Medulla oblongata (tissue), 1 donor: ENCODE data around the gene PKD1L1.
"Not testable (repeated sequence)": the region's sequence is repeated elsewhere in the genome, so short reads cannot be mapped to it uniquely, and the experiment has no call there.

Experiments
- DNase-seq: peaks from one replicate; pipeline ENCODE4 v3.0.0-alpha.2; 2015; ENCODE audit errors: extremely low spot score

The PKD1L1 gene

DNA sequence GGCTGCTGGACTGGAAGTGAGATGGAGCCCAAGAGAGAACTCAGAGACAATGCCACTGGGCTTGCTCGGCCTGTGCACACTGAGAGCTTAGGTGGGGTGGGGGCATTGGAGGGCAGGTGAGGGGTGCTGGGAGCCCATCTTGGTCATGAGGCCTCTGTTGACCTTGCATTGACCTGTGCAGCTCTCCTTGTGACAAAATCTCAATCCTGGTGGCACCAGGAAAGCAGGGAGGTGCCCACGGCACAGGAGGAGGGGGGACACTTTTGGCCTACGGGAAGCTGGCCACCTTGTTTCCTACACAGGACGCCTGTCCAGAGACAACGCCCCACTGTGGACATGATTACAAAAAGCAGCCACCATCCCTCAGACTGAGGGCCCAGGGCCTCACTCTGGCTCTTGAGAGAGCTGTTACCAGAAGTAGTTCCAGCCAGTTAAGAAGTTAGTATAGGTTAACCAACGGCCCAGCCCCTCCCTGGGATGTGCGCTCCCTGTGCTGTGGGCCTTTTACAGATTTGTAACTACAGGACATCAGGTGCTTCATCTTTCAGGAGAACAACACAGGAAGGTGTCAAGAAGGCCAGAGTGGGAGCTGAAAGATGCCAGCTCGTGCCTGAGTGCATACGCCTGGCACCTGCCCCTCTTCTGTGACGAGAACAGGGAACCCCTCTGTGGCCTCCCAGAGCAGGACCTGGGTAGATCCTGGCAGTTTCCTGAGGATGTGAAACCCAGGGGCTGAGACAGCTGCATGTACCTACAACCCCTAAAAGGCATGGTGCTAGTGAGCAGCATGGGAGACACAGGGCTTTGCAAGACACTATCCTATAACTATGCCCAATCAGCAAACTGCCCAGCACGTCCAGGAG, 10.3 kb downstream of the PKD1L1 start:
- DNase-seq, result no peak

- no peak for DNase-seq
These were observed 11.1 kb downstream of the PKD1L1 start for GRCh38 chr7:47937065-47937687.

DNA sequence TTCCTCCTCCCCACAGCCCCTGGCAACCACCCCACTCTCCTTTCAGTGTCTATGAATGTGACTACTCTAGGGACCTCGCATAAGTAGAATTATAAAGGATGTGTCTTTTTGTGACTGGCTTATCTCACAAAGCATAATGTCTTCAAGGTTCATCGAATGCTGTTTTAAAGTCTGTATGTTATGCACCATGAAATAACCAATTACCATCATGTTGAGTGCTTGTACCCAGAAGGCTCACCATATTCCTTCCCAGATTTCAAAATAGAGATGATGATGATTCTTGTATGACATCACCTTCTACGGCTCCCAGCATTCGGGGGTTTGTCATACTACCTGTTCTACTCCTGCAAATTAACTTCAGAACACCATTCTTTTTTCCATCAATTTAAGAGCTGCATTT, 11.9 kb downstream of the PKD1L1 start:
- no peak for DNase-seq

DNA sequence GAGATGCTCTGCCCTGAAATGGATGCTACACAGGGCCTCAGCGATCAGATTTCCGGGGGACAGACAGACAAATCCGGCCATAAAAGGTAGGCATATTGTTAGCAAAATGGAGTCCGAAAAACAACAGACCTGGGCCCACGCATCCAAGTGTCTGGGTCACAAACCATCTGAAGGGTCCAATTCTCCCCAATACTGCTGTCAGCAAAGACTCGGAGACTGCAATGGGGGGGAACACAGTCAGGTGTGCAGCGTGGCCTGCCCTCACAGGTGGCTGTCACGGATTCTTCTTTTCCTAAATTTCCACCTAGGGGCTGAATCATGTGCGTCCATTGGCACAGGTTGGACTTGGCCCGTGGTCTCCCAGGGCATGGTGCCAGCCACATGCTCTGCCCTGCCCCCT, 12.9 kb downstream of the PKD1L1 start:
- DNase-seq, result no peak

DNA sequence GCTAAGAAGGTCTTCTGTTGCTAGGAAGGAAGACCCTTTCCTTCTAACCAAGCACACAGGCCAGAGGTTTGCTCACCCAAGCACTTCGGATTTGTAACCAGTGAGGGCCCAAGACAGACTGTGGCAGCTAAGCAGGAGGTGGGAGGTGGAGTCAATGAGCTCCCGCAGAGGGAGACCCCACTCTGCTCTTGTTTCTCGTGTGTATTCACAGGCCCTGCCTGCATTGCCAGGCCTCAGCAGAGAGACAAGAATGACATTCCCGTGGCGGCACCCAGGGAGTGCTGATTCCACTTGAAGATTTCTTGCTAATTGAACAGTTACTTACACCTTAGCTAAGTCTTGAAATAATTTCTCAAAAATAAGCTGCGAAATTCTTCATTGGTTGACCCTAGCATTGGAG, 13.4 kb downstream of the PKD1L1 start:
- DNase-seq, result no peak

GRCh38 chr7:47933215-47933614, 15.1 kb downstream of the PKD1L1 start:
- DNase-seq, result no peak

DNA sequence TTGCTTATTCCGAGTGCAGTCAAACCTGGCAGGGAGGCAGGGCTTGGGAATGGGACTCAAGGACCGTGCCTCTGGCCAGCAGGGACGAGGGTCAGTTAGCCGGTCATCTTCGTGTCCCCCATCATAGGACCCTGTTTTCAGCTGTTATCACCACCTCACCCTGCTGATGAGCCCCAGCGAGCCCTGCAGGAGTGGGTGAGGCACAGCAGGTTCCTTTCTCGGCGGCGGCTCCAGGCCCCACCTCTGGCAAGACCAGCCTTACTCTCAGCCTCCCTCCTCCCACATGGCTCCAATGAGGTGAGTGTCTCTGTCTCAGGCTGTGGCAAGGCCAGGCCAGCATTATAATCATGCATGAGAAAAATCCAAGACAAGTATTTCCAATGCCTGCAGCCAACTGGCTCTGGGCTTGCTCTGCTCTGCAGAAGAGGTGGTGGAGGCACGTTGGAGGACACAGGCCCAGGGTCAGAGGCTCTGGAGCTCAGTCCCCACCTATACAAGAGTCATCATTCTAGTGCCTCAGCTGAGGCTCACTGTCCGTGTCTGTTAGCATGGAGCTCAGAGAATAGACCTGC, 15.7 kb downstream of the PKD1L1 start:
- DNase-seq, result no peak

DNA sequence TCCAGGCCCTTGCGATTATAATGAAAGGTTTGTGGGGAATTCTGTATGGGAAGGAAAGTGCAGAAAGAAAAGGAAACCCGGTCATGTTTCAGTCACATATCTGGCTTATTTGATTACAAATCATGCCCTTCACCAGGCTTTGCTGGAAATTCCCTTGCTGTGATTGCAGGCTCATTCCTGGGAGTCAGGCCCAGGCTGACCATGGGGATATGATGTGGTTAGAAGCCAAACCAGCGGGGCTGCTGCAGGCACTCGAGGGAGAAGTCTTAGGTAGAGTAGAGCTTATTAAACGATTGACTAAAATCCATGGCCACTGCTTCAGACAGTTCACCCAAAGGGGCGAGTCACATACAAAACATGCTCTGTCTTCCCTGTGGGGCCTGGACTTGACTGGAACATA, 16.2 kb downstream of the PKD1L1 start:
- DNase-seq, result no peak

GRCh38 chr7:47931005-47932004, 17.0 kb downstream of the PKD1L1 start:
- no peak for DNase-seq

DNA sequence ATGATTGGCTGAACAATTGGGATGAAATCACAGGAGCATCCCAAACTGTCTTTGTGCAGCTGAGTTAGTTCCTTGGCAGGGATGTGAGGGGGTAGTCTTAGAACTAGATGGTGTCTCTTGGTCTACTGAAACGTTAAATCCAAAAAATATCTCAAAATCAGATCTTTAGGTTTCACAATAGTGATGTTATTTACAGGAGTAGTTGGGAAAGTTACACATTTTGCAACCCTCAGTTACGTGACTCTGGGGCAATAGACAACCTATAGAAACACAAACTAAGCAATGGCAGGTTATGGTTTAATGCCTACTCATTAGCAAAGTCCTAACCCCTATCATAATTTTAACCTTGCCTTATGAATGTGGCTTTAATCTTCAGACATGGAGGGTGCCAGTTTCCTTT, 24.0 kb downstream of the PKD1L1 start:
- DNase-seq, result no peak

DNA sequence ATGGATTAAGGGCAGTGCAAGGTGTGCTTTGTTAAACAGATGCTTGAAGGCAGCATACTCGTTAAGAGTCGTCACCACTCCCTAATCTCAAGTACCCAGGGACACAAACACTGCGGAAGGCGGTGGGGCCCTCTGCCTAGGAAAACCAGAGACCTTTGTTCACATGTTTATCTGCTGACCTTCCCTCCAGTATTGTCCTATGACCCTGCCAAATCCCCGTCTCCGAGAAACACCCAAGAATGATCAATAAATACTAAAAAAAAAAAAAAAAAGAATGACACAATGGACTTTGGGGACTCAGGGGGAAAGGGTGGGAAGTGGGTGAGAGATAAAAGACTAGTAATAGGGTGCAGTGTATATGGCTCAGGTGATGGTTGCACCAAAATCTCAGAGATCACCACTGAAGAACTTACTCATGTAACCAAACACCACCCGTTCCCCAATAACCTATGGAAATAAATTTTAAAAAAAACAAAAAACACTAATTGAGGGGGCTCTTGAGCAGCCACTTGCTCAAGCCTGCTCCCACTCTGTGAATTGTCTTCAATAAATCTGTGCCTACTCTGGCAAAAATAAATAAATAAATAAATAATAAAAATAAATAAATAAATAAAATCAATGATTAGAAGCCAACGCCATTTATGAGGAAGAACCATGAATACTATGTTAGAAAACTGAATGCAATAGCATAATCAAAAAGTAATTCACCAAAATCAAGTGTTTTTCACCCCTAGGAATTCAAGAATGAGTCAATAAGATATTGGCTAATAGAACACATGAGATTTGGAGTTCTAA, 25.0 kb downstream of the PKD1L1 start:
- DNase-seq, result not testable (repeated sequence)

- not testable (repeated sequence) for DNase-seq
These were observed 31.8 kb downstream of the PKD1L1 start for GRCh38 chr7:47916514-47916913.

DNA sequence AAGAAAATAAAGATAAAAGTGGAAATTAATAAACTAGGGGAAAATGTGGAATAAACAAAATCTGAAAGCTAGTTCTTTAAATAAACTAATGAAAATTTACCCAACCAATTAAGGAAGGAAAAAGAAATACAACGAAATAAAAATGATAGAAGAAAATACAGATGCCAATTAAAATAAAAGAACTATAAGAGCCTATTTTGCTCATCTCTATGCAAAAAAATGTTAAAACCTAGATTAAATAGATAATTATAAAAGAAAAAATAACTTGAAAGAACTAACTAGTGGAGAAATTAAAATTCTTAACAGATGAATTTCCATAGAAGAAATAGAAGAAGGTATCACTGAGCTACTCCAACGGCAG, 32.7 kb downstream of the PKD1L1 start:
- no peak for DNase-seq

DNA sequence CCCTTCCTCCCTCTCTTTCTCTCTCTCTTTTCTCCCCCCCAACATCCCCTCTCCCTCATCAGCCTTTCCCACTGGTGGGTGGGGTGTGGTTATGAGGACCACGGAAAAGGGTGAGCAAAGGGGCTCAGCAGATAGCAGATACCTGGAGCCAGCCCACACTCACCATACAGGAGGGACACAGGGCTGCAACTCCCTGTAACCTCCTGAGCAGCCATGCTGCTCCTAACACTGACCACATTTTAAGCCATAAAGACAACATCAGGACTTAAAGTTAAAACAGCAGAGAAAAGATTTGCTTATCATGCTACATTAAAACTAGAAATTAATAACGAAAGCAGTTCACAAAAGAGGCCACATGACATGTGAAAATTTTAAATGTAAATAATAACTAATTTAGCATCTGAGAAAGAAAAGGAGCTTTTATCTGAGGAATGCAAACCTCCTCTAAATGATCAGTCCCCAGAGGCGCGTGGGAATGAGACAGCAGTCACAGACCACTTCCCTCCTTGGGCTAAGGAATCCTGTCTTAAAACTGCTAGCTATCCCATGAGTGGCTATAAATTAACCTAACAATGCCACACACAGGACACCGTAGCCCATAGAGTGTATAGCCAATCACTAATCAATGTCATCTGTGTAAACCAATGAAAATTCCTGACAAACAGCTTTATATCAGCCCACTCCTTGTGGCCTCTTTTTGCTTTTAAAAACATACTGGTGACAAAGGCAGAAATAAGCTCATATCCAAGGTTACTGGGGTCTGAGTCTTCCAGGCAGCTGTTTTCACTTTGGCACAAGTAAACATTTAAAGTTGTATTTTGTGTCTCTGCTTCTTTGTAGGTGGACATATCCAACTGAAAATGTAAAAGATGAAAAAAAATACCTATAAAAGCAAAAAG, 33.3 kb downstream of the PKD1L1 start:
- no peak for DNase-seq

GRCh38 chr7:47912332-47912731, 35.9 kb downstream of the PKD1L1 start:
- DNase-seq, result no peak

- no peak for DNase-seq
These were observed 39.5 kb downstream of the PKD1L1 start for GRCh38 chr7:47908720-47909119.

- no peak for DNase-seq
These were observed 40.2 kb downstream of the PKD1L1 start for GRCh38 chr7:47907981-47908616.

DNA sequence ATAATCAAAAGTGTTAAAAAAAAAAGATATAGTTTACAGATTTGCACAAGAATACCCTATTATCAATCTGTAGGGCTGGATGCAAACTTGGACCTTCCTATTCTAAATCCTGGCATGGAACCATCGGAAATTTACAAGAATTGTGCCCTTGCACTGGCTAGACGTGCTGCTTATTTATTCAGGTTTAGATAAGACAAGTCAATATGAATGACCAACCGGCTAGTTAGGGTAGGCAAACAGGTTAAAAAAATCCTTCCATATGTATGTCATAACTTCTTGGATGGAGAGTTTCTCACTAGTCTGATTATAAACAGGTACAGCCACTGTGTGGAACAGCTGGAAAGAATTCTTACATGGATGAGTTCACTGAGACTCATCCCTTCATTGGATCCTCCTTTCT, 41.4 kb downstream of the PKD1L1 start:
- DNase-seq, result no peak

GRCh38 chr7:47905076-47905920, 43.0 kb downstream of the PKD1L1 start:
- DNase-seq, result no peak
